ENCODE data around the gene FUCA2. TPM values are rescaled to one million over a fixed set of nuclear protein-coding genes. Genes with fewer than 3 reads are reported as not detected.

Gene FUCA2
- total and polyA plus RNA-seq, 4 donors, result 24.8 to 79.3 (median 41.5) TPM

DNA sequence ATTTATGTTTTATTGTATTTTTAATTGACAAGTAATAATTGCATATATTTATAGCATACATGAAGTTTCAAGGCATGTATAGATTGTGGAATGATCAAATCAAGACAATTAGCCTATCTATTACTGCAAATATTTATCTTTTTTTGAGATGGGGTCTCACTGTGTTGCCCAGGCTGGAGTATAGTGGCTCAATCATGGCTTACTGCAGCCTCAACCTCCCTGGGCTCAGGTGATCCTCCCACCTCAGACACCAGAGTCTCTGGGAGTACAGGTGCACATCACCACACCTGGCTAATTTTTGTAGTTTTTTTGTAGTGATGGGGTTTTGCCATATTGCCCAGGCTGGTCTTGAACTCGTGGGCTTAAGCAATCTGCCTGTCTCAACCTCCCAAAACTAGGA, 16.2 kb upstream of the FUCA2 start:
- Histone ChIP-seq H3K4me3 (no peak overlapping the region), H3K36me3 (ENCODE audit: control insufficient read depth in 4 of 4, insufficient read depth in 4 of 4, low read length in 4 of 4) (no peaks in the 10 kb centered on the region), H3K9me3 (ENCODE audit: control insufficient read depth in 4 of 4, insufficient read depth in 3 of 4, low read length in 3 of 4) (no peaks in the 10 kb centered on the region), H3K4me1 (ENCODE audit: control insufficient read depth in 5 of 5, insufficient read depth in 5 of 5, low read length in 5 of 5) (no peaks in the 10 kb centered on the region), H3K9ac (ENCODE audit: insufficient read depth in 1 of 2, low read length in 2 of 2) (no peak overlapping the region), H3K27ac (ENCODE audit: low read depth in 1 of 2, low read length in 1 of 2) (no peak overlapping the region), H3K27me3 (ENCODE audit: control insufficient read depth in 3 of 3, insufficient read depth in 3 of 3, low read length in 2 of 3) (no peaks in the 10 kb centered on the region)
- ATAC-seq (ENCODE audit: insufficient read depth, low FRiP score) (no peak), DNase-seq (no peak)
- TF ChIP-seq CTCF (IDR thresholded peaks at IDR 0.05; ENCODE audit: control extremely low read depth, extremely low read depth), result no peak
- WGBS, 2 donors, result 32 to 85% methylated on average over 1 of the region's 1 CpG

- ATAC-seq (ENCODE audit: insufficient read depth, low FRiP score) (no peak), DNase-seq (no peak)
- no peak for TF ChIP-seq CTCF (IDR thresholded peaks at IDR 0.05; ENCODE audit: control extremely low read depth, extremely low read depth)
- Histone ChIP-seq H3K9me3 (ENCODE audit: control insufficient read depth in 4 of 4, insufficient read depth in 3 of 4, low read length in 3 of 4) (no peaks in the 10 kb centered on the region), H3K36me3 (ENCODE audit: control insufficient read depth in 4 of 4, insufficient read depth in 4 of 4, low read length in 4 of 4) (no peaks in the 10 kb centered on the region), H3K4me1 (ENCODE audit: control insufficient read depth in 5 of 5, insufficient read depth in 5 of 5, low read length in 5 of 5) (no peaks in the 10 kb centered on the region), H3K4me3 (no peak overlapping the region), H3K27me3 (ENCODE audit: control insufficient read depth in 3 of 3, insufficient read depth in 3 of 3, low read length in 2 of 3) (no peaks in the 10 kb centered on the region), H3K27ac (ENCODE audit: low read depth in 1 of 2, low read length in 1 of 2) (no peak overlapping the region), H3K9ac (ENCODE audit: insufficient read depth in 1 of 2, low read length in 2 of 2) (no peak overlapping the region)
- WGBS, 2 donors, result 41 to 75% methylated on average over 1 of the region's 1 CpG
Measured at GRCh38 chr6:143525356-143525755, 13.8 kb upstream of the FUCA2 start.

DNA sequence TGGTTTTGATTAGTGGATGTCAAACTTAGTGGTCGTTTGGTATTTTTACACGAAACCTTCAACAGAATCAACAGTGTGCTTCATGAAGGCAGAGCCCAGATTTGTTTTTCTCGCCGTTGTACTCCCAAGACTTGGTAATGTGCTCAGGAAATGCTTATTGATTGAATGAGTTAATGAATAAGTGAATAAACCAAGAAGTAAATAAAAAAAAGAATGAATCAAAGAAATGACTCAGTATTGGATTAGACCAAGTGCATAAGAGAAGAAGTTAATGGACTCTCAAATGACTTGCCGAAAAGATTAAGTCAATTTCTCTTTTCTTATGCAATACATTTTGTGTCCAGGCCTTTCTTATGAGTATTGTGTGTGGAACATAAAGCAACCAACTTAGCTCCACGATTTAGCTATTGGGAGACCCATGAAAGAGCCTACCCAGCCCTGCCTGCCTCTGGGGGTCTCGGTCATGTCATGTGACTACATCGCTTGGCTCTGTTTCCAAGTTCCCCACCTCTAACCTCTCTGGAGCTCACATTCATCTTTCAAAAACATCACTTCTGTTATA, 10.6 kb upstream of the FUCA2 start:
- Histone ChIP-seq H3K36me3 (ENCODE audit: control insufficient read depth in 4 of 4, insufficient read depth in 4 of 4, low read length in 4 of 4) (no peaks in the 10 kb centered on the region), H3K4me3 (no peak overlapping the region), H3K27ac (ENCODE audit: low read depth in 1 of 2, low read length in 1 of 2) (no peak overlapping the region), H3K27me3 (ENCODE audit: control insufficient read depth in 3 of 3, insufficient read depth in 3 of 3, low read length in 2 of 3) (no peaks in the 10 kb centered on the region), H3K4me1 (ENCODE audit: control insufficient read depth in 5 of 5, insufficient read depth in 5 of 5, low read length in 5 of 5) (no peaks in the 10 kb centered on the region), H3K9me3 (ENCODE audit: control insufficient read depth in 4 of 4, insufficient read depth in 3 of 4, low read length in 3 of 4) (no peaks in the 10 kb centered on the region), H3K9ac (ENCODE audit: insufficient read depth in 1 of 2, low read length in 2 of 2) (no peak overlapping the region)
- DNase-seq, result no peak
- no peak for TF ChIP-seq CTCF (IDR thresholded peaks at IDR 0.05; ENCODE audit: control extremely low read depth, extremely low read depth)
- WGBS, 2 donors, result 87 to 90% methylated on average over 8 of the region's 8 CpGs
- ATAC-seq (ENCODE audit: insufficient read depth, low FRiP score), result no peak

- H3K36me3 ChIP-seq (ENCODE audit: control insufficient read depth in 4 of 4, insufficient read depth in 4 of 4, low read length in 4 of 4), result no peaks in the 10 kb centered on the region
- H3K27me3 ChIP-seq (ENCODE audit: control insufficient read depth in 3 of 3, insufficient read depth in 3 of 3, low read length in 2 of 3), result peaks cover 0 to 3% (median 0%) of the 10 kb centered on the region in 3 donors
- no peak for ATAC-seq (ENCODE audit: insufficient read depth, low FRiP score)
- H3K4me1 ChIP-seq (ENCODE audit: control insufficient read depth in 5 of 5, insufficient read depth in 5 of 5, low read length in 5 of 5), result peaks cover 0 to 13% (median 9%) of the 10 kb centered on the region in 5 donors
- no peak for TF ChIP-seq CTCF (IDR thresholded peaks at IDR 0.05; ENCODE audit: control extremely low read depth, extremely low read depth)
- 72 to 73% methylated on average over 3 of the region's 3 CpGs for WGBS, 2 donors
- no peak overlapping the region for H3K4me3 ChIP-seq
- H3K9ac ChIP-seq (ENCODE audit: insufficient read depth in 1 of 2, low read length in 2 of 2), result no peak overlapping the region
- DNase-seq, result no peak
- H3K9me3 ChIP-seq (ENCODE audit: control insufficient read depth in 4 of 4, insufficient read depth in 3 of 4, low read length in 3 of 4), result no peaks in the 10 kb centered on the region
- H3K27ac ChIP-seq (ENCODE audit: low read depth in 1 of 2, low read length in 1 of 2), result no peak overlapping the region
Measured at GRCh38 chr6:143517447-143517773, 5.9 kb upstream of the FUCA2 start.
